Measurements from ENCODE around the gene USH2A. TPM values are rescaled to one million over a fixed set of nuclear protein-coding genes. Genes with fewer than 3 reads are reported as not detected.

USH2A gene
- total RNA-seq, 1 experiment from 2014 or later, result not detected

DNA sequence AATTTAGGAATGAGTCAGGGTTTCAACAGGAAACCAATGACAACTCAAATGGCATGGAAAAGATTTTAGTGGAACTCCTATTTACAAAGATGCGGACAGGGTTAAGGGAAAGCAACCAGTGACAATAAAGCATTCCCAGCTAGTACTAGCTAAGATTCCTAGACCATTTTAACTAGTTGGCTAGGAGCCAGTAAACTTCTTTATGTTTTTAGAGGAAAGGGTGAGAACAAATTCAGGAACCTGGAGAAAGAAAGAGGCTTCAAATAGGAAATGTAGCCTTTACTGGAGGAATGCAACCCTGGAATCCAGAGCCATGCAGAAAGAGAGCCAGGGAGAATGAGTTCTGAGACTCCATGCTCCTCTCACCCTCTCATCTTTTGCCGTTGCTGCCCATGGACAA lies 439.6 kb downstream of the USH2A start:
- no peak for TF ChIP-seq EZH2 (IDR thresholded peaks at IDR 0.05; ENCODE audit: borderline replicate concordance, low read depth, low read length, poor library complexity, severe bottlenecking)
- TF ChIP-seq, protein P1, sequence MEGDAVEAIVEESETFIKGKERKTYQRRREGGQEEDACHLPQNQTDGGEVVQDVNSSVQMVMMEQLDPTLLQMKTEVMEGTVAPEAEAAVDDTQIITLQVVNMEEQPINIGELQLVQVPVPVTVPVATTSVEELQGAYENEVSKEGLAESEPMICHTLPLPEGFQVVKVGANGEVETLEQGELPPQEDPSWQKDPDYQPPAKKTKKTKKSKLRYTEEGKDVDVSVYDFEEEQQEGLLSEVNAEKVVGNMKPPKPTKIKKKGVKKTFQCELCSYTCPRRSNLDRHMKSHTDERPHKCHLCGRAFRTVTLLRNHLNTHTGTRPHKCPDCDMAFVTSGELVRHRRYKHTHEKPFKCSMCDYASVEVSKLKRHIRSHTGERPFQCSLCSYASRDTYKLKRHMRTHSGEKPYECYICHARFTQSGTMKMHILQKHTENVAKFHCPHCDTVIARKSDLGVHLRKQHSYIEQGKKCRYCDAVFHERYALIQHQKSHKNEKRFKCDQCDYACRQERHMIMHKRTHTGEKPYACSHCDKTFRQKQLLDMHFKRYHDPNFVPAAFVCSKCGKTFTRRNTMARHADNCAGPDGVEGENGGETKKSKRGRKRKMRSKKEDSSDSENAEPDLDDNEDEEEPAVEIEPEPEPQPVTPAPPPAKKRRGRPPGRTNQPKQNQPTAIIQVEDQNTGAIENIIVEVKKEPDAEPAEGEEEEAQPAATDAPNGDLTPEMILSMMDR (conservative IDR thresholded peaks at IDR 0.05; ENCODE audit: low read depth, low read length), result no peak
- no TSS peak for BruUV-seq (replicated peaks)
- no peaks in the 10 kb centered on the region for H3K36me3 ChIP-seq (ENCODE audit: insufficient read depth, low read length, poor library complexity, severe bottlenecking)
- H3K27ac ChIP-seq (ENCODE audit: low read depth, low read length, poor library complexity, severe bottlenecking), result no peak overlapping the region
- H3K4me1 ChIP-seq (ENCODE audit: insufficient read depth, low read length, poor library complexity, severe bottlenecking), result no peaks in the 10 kb centered on the region
- no peak overlapping the region for H3K4me3 ChIP-seq (ENCODE audit: low read depth, low read length, poor library complexity, severe bottlenecking)
- intact Hi-C loops (cut with micrococcal nuclease; ENCODE audit: unreplicated experiment), result no loop called here
- no peaks in the 10 kb centered on the region for H3K9me3 ChIP-seq (ENCODE audit: low read depth, low read length, poor library complexity, severe bottlenecking)
- POLR2A ChIA-PET (ENCODE audit: low non-redundant PET), result interaction anchor here (0.6 kb wide), 1 partner anchor 1160 kb away, joined by 3 read pairs; no protein-coding TSS in a partner anchor
- CTCF ChIA-PET, result no interaction called here
- H3K27me3 ChIP-seq (replicated peaks; ENCODE audit: insufficient read depth, low read depth, low read length, poor library complexity), result peaks cover 18% of the 10 kb centered on the region
- no peak for DNase-seq (ENCODE audit: low spot score)

DNA sequence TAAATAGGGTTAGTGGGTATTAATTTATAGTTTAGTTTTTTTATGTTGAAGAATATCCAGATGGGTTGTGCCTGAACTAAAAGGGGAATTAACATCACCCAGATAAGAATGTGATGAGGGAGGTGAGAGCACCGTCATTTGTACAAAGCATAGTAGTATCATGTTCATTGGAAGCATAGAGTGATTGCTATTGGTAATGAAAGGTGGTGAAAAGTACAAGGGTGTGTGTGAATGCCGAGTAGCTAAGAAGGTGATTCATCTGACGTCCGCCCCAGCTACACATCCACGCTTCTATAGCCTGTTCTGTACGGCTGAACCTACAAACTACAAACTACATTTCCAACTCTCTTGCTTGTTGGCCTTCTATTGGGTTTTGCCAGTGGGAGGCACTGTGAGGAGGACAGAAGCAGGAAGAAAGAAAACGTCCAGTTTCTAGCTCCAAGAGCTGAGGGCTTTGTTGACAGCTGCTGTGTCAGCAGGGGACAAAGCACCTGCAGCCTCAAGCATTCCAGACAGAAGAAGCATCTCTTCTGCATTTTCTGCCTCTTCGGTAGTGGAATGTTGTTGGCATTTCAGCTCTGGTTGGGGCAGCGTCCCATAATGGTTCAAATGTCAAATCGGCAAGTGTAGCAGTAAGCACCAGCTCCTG lies 451.3 kb downstream of the USH2A start:
- intact Hi-C loops (cut with micrococcal nuclease; ENCODE audit: unreplicated experiment), result no loop called here
- BruUV-seq (replicated peaks), result no TSS peak
- Histone ChIP-seq H3K36me3 (ENCODE audit: insufficient read depth, low read length, poor library complexity, severe bottlenecking) (no peaks in the 10 kb centered on the region), H3K9me3 (ENCODE audit: low read depth, low read length, poor library complexity, severe bottlenecking) (no peaks in the 10 kb centered on the region), H3K27me3 (replicated peaks; ENCODE audit: insufficient read depth, low read depth, low read length, poor library complexity) (peaks cover 43% of the 10 kb centered on the region), H3K4me1 (ENCODE audit: insufficient read depth, low read length, poor library complexity, severe bottlenecking) (no peaks in the 10 kb centered on the region), H3K27ac (ENCODE audit: low read depth, low read length, poor library complexity, severe bottlenecking) (no peak overlapping the region), H3K4me3 (ENCODE audit: low read depth, low read length, poor library complexity, severe bottlenecking) (no peak overlapping the region)
- ChIA-PET POLR2A (ENCODE audit: low non-redundant PET) (no interaction called here), CTCF (no interaction called here)
- no peak for TF ChIP-seq EZH2 (IDR thresholded peaks at IDR 0.05; ENCODE audit: borderline replicate concordance, low read depth, low read length, poor library complexity, severe bottlenecking)
- TF ChIP-seq, protein P1 (conservative IDR thresholded peaks at IDR 0.05; ENCODE audit: low read depth, low read length), result no peak
- DNase-seq (ENCODE audit: low spot score), result no peak

DNA sequence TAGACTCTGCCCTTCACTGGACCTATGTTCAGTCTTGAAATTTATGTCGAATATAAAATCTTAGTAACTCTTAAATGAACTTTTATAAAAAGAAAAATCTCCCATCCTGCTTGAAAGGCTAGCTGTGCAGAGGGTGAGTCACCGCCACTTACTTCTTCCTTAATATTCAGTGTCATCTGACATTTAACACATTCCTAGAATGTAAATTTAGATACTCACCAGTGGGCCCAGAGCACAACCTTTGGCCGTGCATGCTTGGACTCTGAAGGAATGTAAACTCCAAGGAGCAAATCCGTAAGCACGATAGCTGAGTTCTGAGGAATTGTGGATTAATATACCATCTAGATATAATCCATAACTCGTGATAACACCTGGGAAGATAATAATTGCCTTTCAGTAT lies 452.8 kb downstream of the USH2A start:
- no peak overlapping the region for H3K27ac ChIP-seq (ENCODE audit: low read depth, low read length, poor library complexity, severe bottlenecking)
- intact Hi-C loops (cut with micrococcal nuclease; ENCODE audit: unreplicated experiment), result no loop called here
- no peak for TF ChIP-seq EZH2 (IDR thresholded peaks at IDR 0.05; ENCODE audit: borderline replicate concordance, low read depth, low read length, poor library complexity, severe bottlenecking)
- TF ChIP-seq, protein P1 (conservative IDR thresholded peaks at IDR 0.05; ENCODE audit: low read depth, low read length), result no peak
- no peak overlapping the region for H3K4me3 ChIP-seq (ENCODE audit: low read depth, low read length, poor library complexity, severe bottlenecking)
- CTCF ChIA-PET, result no interaction called here
- H3K9me3 ChIP-seq (ENCODE audit: low read depth, low read length, poor library complexity, severe bottlenecking), result no peaks in the 10 kb centered on the region
- no peak for DNase-seq (ENCODE audit: low spot score)
- POLR2A ChIA-PET (ENCODE audit: low non-redundant PET), result no interaction called here
- peaks cover 58% of the 10 kb centered on the region for H3K27me3 ChIP-seq (replicated peaks; ENCODE audit: insufficient read depth, low read depth, low read length, poor library complexity)
- no peaks in the 10 kb centered on the region for H3K4me1 ChIP-seq (ENCODE audit: insufficient read depth, low read length, poor library complexity, severe bottlenecking)
- H3K36me3 ChIP-seq (ENCODE audit: insufficient read depth, low read length, poor library complexity, severe bottlenecking), result no peaks in the 10 kb centered on the region
- no TSS peak for BruUV-seq (replicated peaks)

Data from A673 (cell line).